GM21423 (cell line): ENCODE measurements around the gene KLK13.

ENCODE experiments used
- ATAC-seq: cut with Tn5 transposase; IDR thresholded peaks from one replicate; pipeline ENCODE4 v1.9.1; 2021; ENCODE audit warnings: mild to moderate bottlenecking, moderate library complexity; ENCODE audit not compliant: unreplicated experiment

The KLK13 gene

DNA sequence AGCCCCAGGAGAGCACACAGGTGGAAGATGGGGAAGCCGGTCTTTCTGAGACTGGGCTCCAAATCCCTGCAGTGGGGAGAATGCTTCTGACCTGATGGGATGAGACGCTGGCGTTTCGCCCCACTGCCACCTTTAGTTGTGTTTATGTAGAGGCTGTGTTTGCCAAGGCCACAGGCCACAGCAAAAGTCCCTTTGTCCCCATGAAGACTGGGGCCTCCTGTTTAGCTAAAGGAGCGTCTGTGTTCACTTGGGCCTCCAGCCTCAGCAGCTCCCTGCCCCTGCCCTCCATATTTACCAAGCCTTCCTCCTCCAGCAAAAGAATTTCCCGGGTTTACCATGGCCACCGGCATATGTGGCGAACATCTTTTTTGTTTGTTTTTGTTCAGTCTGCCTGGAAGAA is 28.2 kb upstream of the KLK13 start:
- ATAC-seq: no peak

DNA sequence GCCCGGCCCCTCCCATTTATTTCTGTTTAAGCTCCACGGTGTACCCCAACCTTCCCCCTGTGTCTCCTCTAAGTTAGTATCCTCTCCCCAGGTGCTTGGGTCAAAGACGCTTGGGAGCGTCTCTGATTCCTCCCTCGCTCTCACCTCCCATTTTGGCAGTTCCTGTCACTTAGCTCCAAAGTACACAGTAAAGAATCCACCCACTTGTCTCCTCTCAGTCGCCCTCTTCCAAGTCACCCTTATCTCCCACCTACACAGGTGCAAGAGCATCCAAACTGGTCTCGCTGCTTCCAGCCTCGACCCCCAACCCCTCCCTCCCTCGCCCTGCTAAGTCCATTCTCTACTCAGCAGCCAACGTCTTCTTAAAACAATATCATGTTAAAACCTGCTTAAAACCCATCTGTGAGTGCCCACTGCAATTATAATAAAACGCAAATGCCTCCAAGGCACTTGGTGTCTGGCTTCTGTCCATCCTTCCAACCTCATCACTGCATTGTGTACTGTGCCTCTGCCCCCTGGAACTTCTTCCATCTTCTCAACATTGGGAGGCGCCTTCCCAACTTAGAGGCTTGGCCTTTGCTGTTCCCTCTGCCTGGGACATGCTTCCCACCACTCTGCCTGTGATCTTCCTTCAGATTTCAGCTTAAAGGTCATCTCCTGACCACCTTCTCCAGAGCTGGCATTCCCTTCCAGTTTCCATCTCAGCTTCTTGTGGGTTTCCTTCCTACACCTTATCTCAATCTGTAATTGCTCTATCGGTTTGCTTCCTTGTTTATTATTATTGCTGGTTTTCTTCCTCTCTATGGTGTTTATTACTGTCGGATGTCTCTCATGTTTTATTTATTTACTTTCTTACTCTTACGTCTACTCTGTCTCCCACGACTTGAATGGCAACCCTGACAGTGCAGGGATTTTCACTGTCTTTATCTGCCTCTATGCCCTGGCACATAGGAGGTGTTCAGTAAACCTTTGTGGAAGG is 27.3 kb upstream of the KLK13 start:
- ATAC-seq: no peak

- no peak for ATAC-seq
Observed at GRCh38 chr19:51091126-51091525, 26.2 kb upstream of the KLK13 start.

DNA sequence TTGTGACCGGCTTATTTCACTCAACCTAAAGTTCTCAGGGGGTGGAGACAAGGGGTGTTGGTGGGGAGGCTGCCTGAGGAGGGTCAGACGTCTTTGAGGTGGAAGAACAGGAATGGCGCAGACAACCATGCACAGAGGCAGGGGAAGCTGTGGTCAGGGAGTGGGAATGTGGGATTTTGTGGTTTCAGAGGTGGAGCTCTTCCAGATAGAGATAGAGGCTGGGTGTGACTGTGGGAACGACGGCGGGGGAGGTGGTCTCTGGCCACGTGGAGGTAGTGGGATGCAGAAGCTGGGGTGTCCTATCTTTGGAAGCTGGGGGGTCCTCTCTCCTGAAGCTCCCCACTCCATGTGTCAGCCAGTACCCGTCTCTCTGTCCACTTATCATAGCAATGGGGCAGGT is 25.6 kb upstream of the KLK13 start:
- ATAC-seq: no peak

GRCh38 chr19:51089786-51090185 is 24.9 kb upstream of the KLK13 start:
- ATAC-seq: no peak

DNA sequence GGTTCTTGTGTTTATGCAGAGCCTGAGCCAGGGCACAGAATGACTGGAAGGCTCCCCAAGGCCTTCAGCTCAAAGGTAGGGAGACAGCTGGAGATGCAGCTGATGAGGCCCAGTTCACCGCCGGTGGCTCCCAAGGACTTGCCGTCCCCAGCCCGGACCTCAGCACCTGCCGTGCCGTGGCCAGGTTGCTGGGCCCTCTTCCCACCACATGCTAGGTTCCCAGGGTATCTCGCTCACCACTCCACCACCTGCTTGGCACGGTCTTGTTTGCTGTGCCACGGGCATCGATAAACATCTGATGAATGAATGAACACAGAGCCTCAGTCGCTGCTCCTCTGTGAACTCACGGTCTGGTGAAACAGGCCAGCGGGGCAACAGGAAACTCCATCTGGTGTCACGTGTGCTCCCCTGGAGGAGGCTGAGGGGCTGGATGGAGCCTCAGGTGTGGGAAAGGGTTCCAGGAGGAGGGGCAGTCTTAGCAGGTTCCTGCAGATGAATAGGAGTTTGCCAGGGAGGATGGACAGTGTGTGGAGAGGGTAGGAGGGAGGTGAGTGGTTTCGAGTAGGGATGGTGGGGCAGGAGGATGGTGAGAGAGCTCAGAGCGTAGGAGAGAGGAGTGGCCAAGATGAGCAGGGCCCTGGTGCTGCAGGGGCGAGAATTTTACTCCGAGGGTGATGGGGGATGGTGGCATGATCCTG is 21.4 kb upstream of the KLK13 start:
- no peak for ATAC-seq

DNA sequence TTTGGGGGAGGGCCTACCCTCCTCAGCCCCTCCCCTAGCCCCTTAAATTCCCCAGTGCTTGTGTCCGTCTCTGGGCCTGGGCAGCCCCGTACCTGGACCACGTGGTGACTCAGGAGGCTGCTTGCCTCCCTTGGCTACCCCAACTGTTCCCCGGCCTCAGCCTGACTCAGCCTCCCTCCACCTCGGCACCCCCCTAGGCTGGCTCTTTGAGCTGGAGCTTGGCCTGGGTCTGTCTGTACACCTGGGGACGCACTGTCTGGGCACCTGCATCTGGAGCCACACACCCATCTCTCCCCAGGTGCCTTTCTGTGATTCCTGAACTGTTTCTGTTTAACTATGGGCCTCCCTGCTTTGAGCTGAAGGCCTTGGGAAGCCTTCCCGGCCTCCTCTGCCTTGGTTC is 19.6 kb upstream of the KLK13 start:
- ATAC-seq: no peak

DNA sequence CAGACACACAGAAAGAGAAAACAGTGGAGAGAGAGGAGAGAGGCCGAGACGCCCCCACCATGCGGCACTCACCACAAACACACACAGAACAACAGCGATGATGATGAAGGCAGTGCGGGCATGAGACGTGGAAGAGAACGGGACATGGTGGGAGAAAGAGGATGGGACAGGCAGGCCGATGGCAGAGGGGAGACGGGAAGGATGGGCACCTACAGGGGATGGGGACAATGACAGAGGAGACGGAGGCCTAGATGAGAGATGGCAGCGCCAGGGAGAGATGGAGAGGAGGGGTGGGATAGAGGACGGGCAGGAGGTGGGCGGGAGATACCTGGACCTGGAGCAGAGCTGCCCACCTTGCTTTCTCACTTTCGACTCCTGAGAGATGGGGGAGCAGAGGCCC is 18.9 kb upstream of the KLK13 start:
- ATAC-seq: no peak

GRCh38 chr19:51083181-51083580 is 18.3 kb upstream of the KLK13 start:
- ATAC-seq: no peak

GRCh38 chr19:51082611-51083010 is 17.7 kb upstream of the KLK13 start, which contains the start of gene KLK14:
Gene KLK14 (minus strand): TSS chr19:51082887. CDS start chr19:51082614, 273 bp downstream.
- no peak for ATAC-seq

DNA sequence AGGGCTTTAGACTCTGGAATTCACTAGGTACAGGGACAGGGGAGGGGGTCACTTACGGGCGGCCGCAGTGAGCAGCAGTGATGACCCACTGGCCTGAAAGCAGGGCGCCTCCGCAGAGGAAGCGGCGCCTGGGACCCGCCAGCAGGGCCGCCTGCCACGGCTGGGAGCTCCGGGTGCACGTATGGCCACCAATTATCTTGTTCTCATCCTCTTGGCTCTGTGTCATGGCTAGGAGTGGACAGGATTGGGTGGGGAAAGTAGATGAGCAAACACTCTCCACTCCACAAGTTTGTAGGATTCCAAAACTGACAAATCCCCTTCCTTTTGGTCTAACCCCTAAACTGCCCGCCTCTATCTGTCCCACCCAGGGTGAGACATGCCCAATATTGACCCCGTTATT is 16.6 kb upstream of the KLK13 start:
- no peak for ATAC-seq

- no peak for ATAC-seq
Observed at GRCh38 chr19:51079481-51080110, 14.7 kb upstream of the KLK13 start.

GRCh38 chr19:51078731-51079130 is 13.8 kb upstream of the KLK13 start:
- ATAC-seq: no peak

GRCh38 chr19:51078104-51078503 is 13.2 kb upstream of the KLK13 start:
- ATAC-seq: no peak

DNA sequence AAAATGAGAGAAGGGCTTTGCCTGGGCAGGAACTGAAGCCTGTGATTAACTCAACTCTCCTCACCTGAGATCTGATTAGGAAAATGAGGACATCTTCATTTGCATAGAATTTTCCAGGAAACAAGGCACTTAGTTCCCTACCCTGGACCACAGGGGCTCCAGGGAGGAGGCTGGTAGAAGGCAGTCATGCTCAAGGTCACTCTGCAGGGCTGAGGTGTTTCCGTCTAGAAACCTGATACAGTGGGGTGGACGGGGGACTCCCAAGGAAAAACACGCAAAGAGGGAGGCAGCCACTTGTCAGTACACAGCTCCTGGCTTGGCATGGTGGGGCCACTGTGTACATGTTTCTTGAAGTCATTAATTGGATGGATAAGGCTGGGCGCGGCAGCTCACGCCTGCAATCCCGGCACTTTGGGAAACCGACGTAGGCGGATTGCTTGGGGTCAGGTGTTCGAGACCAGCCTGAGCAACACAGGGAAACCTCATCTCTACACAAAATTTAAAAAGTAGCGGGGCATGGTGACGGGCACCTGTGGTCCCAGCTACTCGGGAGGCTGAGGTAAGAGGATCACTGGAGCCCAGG is 11.8 kb upstream of the KLK13 start:
- no peak for ATAC-seq

DNA sequence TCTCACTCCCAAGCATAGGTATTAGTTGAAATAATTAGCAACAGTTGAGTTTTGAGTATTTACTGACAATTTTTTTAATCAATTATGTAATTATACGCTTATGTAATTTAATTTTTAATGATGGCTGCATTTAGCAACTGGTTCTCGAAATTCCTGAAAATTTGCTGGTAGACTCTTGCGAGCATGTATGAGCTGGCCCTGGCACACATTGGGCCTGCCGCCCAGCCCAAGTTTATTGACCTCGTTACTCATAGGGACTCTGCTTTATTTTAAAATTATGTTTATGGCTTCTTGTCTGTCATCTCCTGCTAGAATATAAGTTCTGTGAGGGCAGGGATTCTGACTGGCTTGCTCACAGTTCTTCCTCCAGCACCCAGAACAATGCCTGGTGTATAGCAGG is 11.1 kb upstream of the KLK13 start:
- ATAC-seq: no peak

- no peak for ATAC-seq
Observed at GRCh38 chr19:51071095-51071405, 6.2 kb upstream of the KLK13 start.

DNA sequence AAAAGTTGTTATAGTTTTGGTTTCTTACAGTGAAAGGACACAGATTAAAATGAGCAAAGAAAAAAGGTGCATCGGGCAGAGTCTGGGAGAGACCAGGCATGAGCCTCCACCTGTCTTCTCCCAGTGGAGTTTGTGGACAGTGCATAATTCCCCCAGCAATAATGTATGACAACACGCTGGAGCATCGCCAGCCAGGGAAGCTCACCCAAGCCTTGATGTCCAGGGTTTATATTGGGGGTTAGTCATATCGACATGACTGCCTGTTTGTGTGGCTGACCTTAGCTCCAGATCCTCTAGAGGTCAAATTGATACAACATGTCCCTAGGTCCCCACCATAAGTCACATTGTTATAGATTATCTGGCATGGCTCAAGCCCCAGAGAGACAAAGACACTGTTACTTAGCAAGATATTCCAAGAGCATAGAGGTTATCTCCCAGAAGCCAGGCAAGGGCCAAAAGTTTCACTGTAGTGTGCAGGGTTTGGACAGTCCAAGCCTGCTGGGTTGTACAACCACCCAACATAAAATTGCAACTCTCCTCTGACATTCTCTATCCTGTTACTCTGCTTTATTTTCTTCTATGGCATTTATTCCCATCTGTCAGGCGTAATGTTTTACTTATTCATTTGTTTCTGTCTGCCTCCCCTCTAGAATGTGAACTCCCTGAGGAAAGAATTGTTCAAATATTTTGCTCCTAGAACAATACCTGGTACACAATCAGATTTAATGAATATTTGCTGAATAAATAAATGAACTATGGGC is 5.6 kb upstream of the KLK13 start:
- no peak for ATAC-seq

- no peak for ATAC-seq
Observed at GRCh38 chr19:51066393-51067186, 1.7 kb upstream of the KLK13 start.
